Activated T-cell treated with anti-CD3 and anti-CD28 coated beads, Interleukin-2, amount 50 U/mL, for 4 hours (primary cell): Measurements from ENCODE around the gene CHAF1A. TPM values are rescaled to one million over a fixed set of nuclear protein-coding genes. Genes with fewer than 3 reads are reported as not detected.

Source experiments
- ATAC-seq, 2 donors: fragments of 200-7000 bp; cut with Tn5 transposase; one replicate each; pipeline ENCODE4 v1.10.0; 2021
- DNase-seq: peaks from one replicate; pipeline ENCODE4 v3.0.0-alpha.2; 2020
- H3K27me3 Mint-ChIP-seq: one replicate; pipeline ENCODE4 v1.8.0; 2021; ENCODE audit warnings: low read depth, mixed read lengths
- H3K36me3 Mint-ChIP-seq: one replicate; pipeline ENCODE4 v1.8.0; 2022; ENCODE audit warnings: mixed read lengths; ENCODE audit not compliant: insufficient read depth
- H3K4me1 Mint-ChIP-seq: one replicate; pipeline ENCODE4 v1.8.0; 2021; ENCODE audit warnings: low read depth, mixed read lengths
- H3K4me3 Mint-ChIP-seq: one replicate; pipeline ENCODE4 v1.8.0; 2021; ENCODE audit warnings: mild to moderate bottlenecking, moderate library complexity, mixed read lengths
- H3K9me3 Mint-ChIP-seq: one replicate; pipeline ENCODE4 v1.8.0; 2021; ENCODE audit warnings: mixed read lengths
- total RNA-seq, 3 donors: library from RNA; stranded (reverse); gene quantifications; one replicate each; pipeline ENCODE4 v1.2.1, GENCODE V29; 2021

CHAF1A gene
- total RNA-seq, 3 donors from 2014 or later = 59.1 to 81.0 (median 64.3) TPM

GRCh38 chr19:4362101-4362828, 40.2 kb upstream of the CHAF1A start:
- DNase-seq = no peak
- Mint-ChIP-seq H3K36me3 (peaks cover 4% of the 10 kb centered on the region), H3K4me1 (no peaks in the 10 kb centered on the region), H3K9me3 (no peaks in the 10 kb centered on the region), H3K4me3 (no peak overlapping the region), H3K27me3 (no peaks in the 10 kb centered on the region)
- no peak for ATAC-seq

GRCh38 chr19:4362831-4363545, 39.5 kb upstream of the CHAF1A start:
- no peaks in the 10 kb centered on the region for H3K9me3 Mint-ChIP-seq
- H3K36me3 Mint-ChIP-seq = peaks cover 4% of the 10 kb centered on the region
- H3K4me1 Mint-ChIP-seq = peaks cover 4% of the 10 kb centered on the region
- ATAC-seq = no peak
- DNase-seq = no peak
- no peaks in the 10 kb centered on the region for H3K27me3 Mint-ChIP-seq
- no peak overlapping the region for H3K4me3 Mint-ChIP-seq

- Mint-ChIP-seq H3K4me3 (no peak overlapping the region), H3K4me1 (peaks cover 9% of the 10 kb centered on the region), H3K9me3 (no peaks in the 10 kb centered on the region), H3K27me3 (no peaks in the 10 kb centered on the region), H3K36me3 (peaks cover 4% of the 10 kb centered on the region)
- no peak for DNase-seq
- ATAC-seq = no peak
These were observed 38.7 kb upstream of the CHAF1A start for GRCh38 chr19:4363571-4364304.

GRCh38 chr19:4365341-4365740, 37.1 kb upstream of the CHAF1A start:
- ATAC-seq = no peak
- Mint-ChIP-seq H3K9me3 (no peaks in the 10 kb centered on the region), H3K4me3 (no peak overlapping the region), H3K36me3 (peaks cover 4% of the 10 kb centered on the region), H3K27me3 (no peaks in the 10 kb centered on the region), H3K4me1 (peaks cover 22% of the 10 kb centered on the region)
- no peak for DNase-seq

- Mint-ChIP-seq H3K27me3 (no peaks in the 10 kb centered on the region), H3K9me3 (no peaks in the 10 kb centered on the region), H3K36me3 (peaks cover 4% of the 10 kb centered on the region), H3K4me1 (peaks cover 29% of the 10 kb centered on the region), H3K4me3 (no peak overlapping the region)
- DNase-seq (no peak), ATAC-seq (no peak)
These were observed 36.4 kb upstream of the CHAF1A start for GRCh38 chr19:4365791-4366665.

GRCh38 chr19:4366666-4367335, 35.6 kb upstream of the CHAF1A start:
- no peaks in the 10 kb centered on the region for H3K9me3 Mint-ChIP-seq
- DNase-seq (no peak), ATAC-seq (no peak)

GRCh38 chr19:4367336-4367723, 35.1 kb upstream of the CHAF1A start:
- Mint-ChIP-seq H3K4me3 (no peak overlapping the region), H3K4me1 (peaks cover 40% of the 10 kb centered on the region), H3K27me3 (no peaks in the 10 kb centered on the region), H3K36me3 (no peaks in the 10 kb centered on the region), H3K9me3 (no peaks in the 10 kb centered on the region)
- ATAC-seq = no peak
- no peak for DNase-seq

More at GRCh38 chr19:4366666-4367335, 35.6 kb upstream of the CHAF1A start:
- H3K36me3 Mint-ChIP-seq = peaks cover 4% of the 10 kb centered on the region
- no peaks in the 10 kb centered on the region for H3K27me3 Mint-ChIP-seq
- peaks cover 36% of the 10 kb centered on the region for H3K4me1 Mint-ChIP-seq
- H3K4me3 Mint-ChIP-seq = no peak overlapping the region

GRCh38 chr19:4367781-4368127, 34.7 kb upstream of the CHAF1A start:
- no peaks in the 10 kb centered on the region for H3K36me3 Mint-ChIP-seq
- H3K9me3 Mint-ChIP-seq = no peaks in the 10 kb centered on the region
- H3K4me3 Mint-ChIP-seq = no peak overlapping the region
- no peaks in the 10 kb centered on the region for H3K27me3 Mint-ChIP-seq
- DNase-seq (no peak), ATAC-seq (no peak)
- peaks cover 40% of the 10 kb centered on the region for H3K4me1 Mint-ChIP-seq

- DNase-seq (no peak), ATAC-seq (no peak)
- Mint-ChIP-seq H3K9me3 (no peaks in the 10 kb centered on the region), H3K4me3 (peak overlapping the region; percentile 78), H3K27me3 (no peaks in the 10 kb centered on the region), H3K4me1 (peaks cover 40% of the 10 kb centered on the region), H3K36me3 (no peaks in the 10 kb centered on the region)
These were observed 34.2 kb upstream of the CHAF1A start for GRCh38 chr19:4368128-4368820.

GRCh38 chr19:4369109-4369887, 33.1 kb upstream of the CHAF1A start:
- H3K27me3 Mint-ChIP-seq = no peaks in the 10 kb centered on the region
- DNase-seq (peak; percentile 51), ATAC-seq (peak; percentile 65)
- H3K9me3 Mint-ChIP-seq = no peaks in the 10 kb centered on the region
- peaks cover 47% of the 10 kb centered on the region for H3K4me1 Mint-ChIP-seq
- H3K36me3 Mint-ChIP-seq = no peaks in the 10 kb centered on the region
- peak overlapping the region; percentile 78 for H3K4me3 Mint-ChIP-seq

- H3K4me3 Mint-ChIP-seq = peak overlapping the region; percentile 78
- no peaks in the 10 kb centered on the region for H3K27me3 Mint-ChIP-seq
- H3K36me3 Mint-ChIP-seq = no peaks in the 10 kb centered on the region
- ATAC-seq = peak; percentile 89 to 90
- peak; percentile 74 for DNase-seq
- no peaks in the 10 kb centered on the region for H3K9me3 Mint-ChIP-seq
- peaks cover 47% of the 10 kb centered on the region for H3K4me1 Mint-ChIP-seq
These were observed 32.6 kb upstream of the CHAF1A start for GRCh38 chr19:4369888-4370260.

- no peaks in the 10 kb centered on the region for H3K9me3 Mint-ChIP-seq
- DNase-seq (no peak), ATAC-seq (no peak)
- peaks cover 49% of the 10 kb centered on the region for H3K4me1 Mint-ChIP-seq
- H3K4me3 Mint-ChIP-seq = peak overlapping the region; percentile 78
- no peaks in the 10 kb centered on the region for H3K36me3 Mint-ChIP-seq
- H3K27me3 Mint-ChIP-seq = no peaks in the 10 kb centered on the region
These were observed 31.9 kb upstream of the CHAF1A start for GRCh38 chr19:4370418-4371041.
